Jurkat, Clone E6-1 (cell line): ENCODE results near the gene CD5L.

Source experiments
- DNase-seq: peaks from one replicate; pipeline ENCODE4 v3.0.0-alpha.2; 2011; ENCODE audit warnings: low read depth, low spot score
- H3K4me3 ChIP-seq: 2 replicates; pipeline ENCODE4 v1.5.1; 2011; ENCODE audit warnings: mild to moderate bottlenecking, low read length, control low read depth, moderate library complexity

Gene CD5L

DNA sequence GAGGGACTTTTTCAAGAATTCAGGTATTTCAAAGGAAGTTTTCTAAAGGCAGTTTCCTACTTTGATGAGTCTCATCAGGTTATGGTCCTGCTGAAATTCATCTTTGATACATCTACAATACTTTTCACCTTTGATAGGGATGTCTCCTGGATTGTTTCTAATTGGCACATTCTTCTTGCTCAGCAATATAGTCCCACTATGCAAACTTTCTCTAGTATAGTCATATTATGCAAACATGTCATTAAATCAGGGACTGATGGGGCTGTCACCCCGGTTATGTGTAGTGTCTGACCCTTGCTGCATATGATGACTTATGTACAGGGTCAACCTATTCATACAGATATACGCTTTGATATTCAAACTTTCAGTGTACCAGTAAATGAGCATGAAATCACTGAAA lies 21.3 kb downstream of the CD5L start:
- no peak for DNase-seq
- H3K4me3 ChIP-seq, result no peak overlapping the region

DNA sequence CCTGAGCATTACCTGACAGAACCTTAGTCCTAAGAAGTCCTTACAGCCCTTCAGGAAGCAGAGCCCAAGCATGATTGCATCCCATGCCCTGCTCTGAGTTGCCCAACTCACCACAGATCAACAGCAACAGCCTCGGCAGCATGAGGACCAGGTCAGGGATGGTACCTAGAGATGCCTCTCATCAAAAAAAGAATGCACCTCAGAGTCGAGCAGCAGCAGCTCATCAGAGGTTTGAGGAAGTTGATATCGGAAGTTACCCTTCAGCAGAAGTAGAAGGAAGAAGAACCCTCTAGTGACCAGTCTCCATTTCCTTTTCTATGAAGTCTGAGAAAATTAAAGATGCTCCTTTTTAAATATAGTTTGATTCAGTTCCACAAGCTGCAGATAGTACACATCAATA lies 21.7 kb downstream of the CD5L start, which contains the start of gene FCRL1:
Gene FCRL1 (minus strand): TSS at position 225 of the 400 bp plus-strand sequence. CDS start 83 bp downstream, at position 142.
- no peak within 1 kb of the TSS for H3K4me3 ChIP-seq
- DNase-seq, result no peak

DNA sequence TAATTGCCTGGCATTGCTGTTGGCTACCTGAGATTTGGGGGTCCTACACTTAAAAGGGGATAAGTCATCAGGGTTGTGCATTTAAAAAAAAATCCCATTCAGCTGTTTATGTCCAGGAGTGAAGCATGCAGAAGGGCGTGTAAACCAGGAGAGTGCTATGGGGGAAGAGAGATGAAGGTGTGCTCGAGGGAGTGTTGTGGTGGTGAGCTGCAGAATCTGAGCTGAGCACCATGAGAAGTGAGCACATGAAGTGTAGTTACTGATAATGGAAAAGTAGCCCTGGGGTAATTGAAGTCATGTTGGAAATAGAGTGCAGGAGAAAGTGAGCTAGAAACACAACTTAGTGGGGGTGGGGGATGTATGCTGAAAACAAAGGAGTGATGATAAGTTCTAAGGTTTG lies 22.4 kb downstream of the CD5L start:
- H3K4me3 ChIP-seq, result no peak overlapping the region
- DNase-seq, result no peak

DNA sequence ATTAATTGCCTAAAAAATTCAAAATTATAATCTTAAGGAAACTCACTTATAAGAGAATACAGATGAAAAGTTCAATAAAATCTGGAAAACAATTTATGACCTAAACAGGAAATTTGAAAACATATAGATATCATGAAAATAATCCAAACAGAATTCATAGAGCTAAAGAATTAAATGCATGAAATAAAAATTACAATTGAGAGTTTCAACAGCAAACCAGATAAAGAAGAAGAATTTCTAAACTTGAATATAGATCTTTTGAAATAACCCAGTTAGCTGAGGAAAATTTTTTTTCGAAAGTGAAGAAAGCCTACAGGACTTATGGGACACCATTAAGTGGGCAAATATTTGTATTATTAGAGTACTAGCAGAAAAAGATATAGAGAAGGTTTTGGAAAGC lies 28.3 kb downstream of the CD5L start:
- H3K4me3 ChIP-seq, result no peak overlapping the region
- no peak for DNase-seq

DNA sequence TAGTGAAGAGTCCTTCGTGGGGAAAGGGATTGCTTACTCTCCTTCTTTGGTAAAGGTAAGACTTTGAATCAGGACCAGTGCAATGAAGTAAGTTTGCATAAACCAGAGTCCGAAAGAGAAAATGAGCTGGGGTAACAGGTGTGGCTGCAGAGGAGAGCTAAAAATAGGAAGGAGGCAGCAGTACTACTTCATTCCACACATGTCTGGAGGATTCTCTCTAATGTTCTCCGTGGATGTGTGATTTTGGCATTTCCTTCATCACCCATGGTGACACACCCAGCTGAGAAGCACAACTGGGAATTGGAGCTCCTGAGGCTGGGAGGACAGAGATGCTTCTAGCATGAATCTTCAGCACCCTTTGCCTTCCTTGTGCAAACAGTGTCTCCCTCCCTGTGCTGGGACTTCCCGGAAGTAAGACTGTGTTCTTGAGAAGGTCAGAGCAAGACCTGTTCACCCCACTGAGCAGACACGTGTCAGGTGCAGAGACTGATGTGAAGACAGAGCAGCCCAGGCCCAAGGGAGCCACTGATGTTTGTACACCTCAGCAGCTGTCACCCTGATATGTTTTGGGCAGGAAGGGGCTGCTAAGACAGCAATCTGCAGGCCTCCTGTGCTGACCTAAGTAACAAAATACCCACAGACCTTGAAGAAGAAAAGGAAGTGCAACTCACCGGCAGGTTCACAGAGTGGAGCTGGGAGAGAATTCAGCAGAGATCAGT lies 35.0 kb downstream of the CD5L start:
- no peak for DNase-seq
- no peak overlapping the region for H3K4me3 ChIP-seq

DNA sequence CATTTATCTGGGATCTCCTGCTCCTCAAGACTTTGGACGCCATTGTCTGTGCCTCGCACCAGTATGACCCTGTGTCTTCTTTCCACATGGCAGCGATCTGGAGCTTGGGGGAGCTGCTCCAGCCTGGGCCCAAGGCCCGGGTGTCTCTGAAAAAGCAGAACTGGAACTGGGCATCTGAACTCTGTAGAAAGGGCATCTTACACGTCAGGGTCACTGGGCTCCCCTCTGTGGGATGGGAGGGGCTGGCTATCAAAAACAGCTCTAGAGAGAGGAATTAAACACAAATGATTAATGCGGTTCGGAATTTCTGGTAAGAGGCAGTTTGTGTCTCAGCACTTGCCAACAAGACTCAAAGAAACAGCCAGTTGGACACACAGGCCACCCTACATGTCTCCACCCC lies 37.8 kb downstream of the CD5L start:
- no peak overlapping the region for H3K4me3 ChIP-seq
- DNase-seq, result no peak

DNA sequence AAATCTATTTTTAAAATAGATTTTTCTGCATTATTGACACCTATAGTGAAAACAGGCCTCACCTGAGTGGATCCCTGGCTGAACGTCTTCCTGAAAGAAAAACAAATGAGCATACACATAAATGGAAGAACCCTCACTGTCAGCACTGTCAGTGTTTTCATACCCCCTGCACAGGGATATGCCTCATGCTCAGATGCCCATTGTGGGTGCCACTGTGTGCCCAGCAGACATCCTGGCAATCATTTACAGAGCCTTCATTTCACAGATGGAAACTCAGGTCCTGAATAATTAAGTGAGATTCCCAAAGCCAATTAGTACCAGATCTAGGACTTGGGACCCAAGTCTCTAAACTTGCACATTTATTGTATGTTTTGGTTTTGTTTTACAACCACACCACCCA lies 41.6 kb downstream of the CD5L start:
- DNase-seq, result no peak
- H3K4me3 ChIP-seq, result no peak overlapping the region

DNA sequence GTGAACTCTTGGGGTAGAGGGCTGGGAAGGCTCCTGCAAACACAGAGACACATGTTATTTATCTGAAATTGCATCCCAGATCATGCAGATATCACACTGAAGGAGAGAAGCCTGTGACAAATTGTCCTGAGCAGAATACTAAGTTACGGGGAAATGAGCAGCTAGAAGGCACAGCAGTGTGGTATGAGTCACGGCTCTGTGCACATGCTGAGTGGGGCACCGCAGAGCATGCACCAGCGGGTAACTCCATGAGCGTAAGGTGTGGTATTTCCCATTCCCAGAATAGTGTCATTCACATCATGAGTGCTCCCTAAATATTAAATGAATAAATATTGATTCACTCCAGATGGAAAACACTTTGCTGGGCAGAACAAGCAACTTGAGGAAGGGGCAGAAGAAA lies 43.4 kb downstream of the CD5L start:
- H3K4me3 ChIP-seq, result no peak overlapping the region
- DNase-seq, result no peak

DNA sequence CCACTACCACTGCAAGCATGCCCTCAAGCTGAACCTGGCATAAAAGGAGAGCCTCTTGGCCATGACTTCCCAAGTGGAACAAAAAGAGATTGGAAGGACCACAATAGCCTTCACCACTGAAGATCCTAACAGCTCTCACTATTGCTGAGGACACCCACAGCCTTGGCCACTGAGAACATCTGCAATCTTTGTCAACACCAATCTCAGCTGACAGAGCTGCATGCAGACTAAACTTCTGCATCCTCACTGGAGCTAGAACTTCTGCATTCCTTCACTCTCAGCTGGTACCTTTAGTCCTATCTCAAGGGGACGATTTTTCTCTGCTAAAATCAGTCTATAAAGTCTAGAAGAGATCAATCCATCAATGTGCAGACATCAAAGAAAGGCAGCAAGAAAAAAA lies 56.4 kb downstream of the CD5L start:
- H3K4me3 ChIP-seq, result no peak overlapping the region
- DNase-seq, result no peak

DNA sequence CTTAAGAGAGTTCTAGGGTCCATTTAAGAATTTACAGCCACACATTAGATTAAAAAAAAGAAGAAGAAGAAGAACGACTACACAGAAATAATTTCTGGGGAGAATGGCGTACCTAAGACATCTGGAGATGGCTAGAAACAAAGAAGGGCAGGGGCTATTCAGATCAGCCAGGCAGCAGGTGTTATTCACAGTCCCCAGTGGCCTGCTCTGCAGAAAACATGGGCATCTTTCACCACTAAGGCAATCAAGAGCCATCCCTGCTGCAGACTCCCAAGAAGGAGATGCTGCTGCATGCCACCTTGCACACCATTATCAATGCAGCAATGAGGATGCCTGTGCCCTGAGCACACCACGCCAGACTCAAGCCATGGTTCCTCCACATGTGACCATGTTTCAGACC lies 56.8 kb downstream of the CD5L start:
- DNase-seq, result no peak

DNA sequence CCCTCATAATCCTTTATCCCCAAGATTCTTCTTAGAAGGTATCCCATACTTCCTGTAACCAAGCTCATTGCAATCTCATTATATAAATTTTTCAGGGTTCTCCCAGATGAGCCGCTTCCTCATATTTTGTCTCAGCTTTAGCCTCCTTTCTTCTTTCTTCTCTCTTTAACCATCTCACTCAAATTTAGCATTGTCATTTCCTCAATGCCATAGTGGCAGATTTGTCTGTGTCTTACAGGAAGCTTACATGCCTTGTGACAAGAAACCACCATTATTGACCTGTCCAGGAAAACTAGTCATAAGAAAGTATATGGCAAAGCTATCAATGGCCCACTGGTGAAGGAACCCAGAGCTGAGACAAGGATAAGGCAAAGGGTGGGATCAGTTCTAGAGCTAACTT lies 58.7 kb downstream of the CD5L start:
- DNase-seq, result no peak
- H3K4me3 ChIP-seq, result no peak overlapping the region

More for the DNA sequence above, 56.8 kb downstream of the CD5L start:
- no peak overlapping the region for H3K4me3 ChIP-seq

DNA sequence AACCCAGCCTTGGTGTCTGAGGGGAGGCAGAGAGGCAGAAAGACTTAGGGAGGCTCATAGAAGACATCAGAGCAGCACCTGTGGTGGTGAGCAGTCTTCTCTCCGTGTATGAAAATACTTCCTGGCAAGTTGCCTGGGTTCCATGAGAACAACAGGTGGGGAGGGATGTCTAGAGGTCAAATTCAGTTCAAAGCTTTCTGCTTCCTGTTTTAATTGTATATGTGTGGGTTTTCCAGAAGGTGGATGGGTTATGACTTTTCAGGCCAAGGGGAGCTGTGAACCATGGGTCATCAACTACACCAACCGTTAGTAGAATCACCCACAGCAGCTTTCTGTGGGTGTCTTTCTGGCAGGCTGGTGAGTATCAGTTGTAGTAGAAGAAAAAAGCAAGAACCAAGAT lies 60.6 kb downstream of the CD5L start:
- DNase-seq, result peak; percentile 50
- no peak overlapping the region for H3K4me3 ChIP-seq
